HEK293 (cell line): Measurements from ENCODE around the gene AIF1L.

ENCODE experiments used
- GLIS2 ChIP-seq: fragments of 450-650 bp; formaldehyde crosslinking; IDR thresholded peaks from 2 replicates; pipeline ENCODE4 v1.5.1; 2016; ENCODE audit warnings: missing biosample characterization, missing genetic modification characterization
- MEIS1 ChIP-seq: sonication (generic); formaldehyde crosslinking; IDR thresholded peaks from 2 replicates; pipeline ENCODE4 v1.8.1; 2022; ENCODE audit warnings: missing genetic modification reagents, mild to moderate bottlenecking, borderline replicate concordance
- MZF1 ChIP-seq: fragments of 450-650 bp; formaldehyde crosslinking; IDR thresholded peaks from 2 replicates; pipeline ENCODE4 v1.5.1; 2017; ENCODE audit warnings: missing biosample characterization, missing genetic modification characterization, borderline replicate concordance
- ZBTB8A ChIP-seq: fragments of 450-650 bp; formaldehyde crosslinking; IDR thresholded peaks from 2 replicates; pipeline ENCODE4 v1.5.1; 2016; ENCODE audit warnings: missing biosample characterization, missing genetic modification characterization
- ZNF37A ChIP-seq: fragments of 450-650 bp; IDR thresholded peaks from 2 replicates; pipeline ENCODE4 v1.5.1; 2018; ENCODE audit warnings: missing biosample characterization, missing genetic modification characterization
- ZNF426 ChIP-seq: fragments of 450-650 bp; formaldehyde crosslinking; IDR thresholded peaks from 2 replicates; pipeline ENCODE4 v1.5.1; 2017; ENCODE audit warnings: missing biosample characterization, missing genetic modification characterization, mild to moderate bottlenecking, inconsistent platforms, moderate library complexity
- ZNF48 ChIP-seq: fragments of 450-650 bp; formaldehyde crosslinking; IDR thresholded peaks from 2 replicates; pipeline ENCODE4 v1.5.1; 2016; ENCODE audit warnings: missing biosample characterization, missing genetic modification characterization
- TF ChIP-seq, protein P1 (sequence below): fragments of 450-650 bp; formaldehyde crosslinking; IDR thresholded peaks from 2 replicates; pipeline ENCODE4 v1.5.1; 2016; ENCODE audit warnings: missing biosample characterization, missing genetic modification characterization
- TF ChIP-seq, protein P2 (sequence below): fragments of 450-650 bp; formaldehyde crosslinking; IDR thresholded peaks from 2 replicates; pipeline ENCODE4 v1.5.1; 2016; ENCODE audit warnings: missing biosample characterization, missing genetic modification characterization
- TF ChIP-seq, protein P3 (sequence below): sonication (generic); formaldehyde crosslinking; IDR thresholded peaks from 2 replicates; pipeline ENCODE4 v1.8.1; 2022; ENCODE audit warnings: mild to moderate bottlenecking, moderate library complexity, missing genetic modification reagents
- TF ChIP-seq, protein P4 (sequence below): fragments of 450-650 bp; formaldehyde crosslinking; IDR thresholded peaks from 2 replicates; pipeline ENCODE4 v1.5.1; 2017; ENCODE audit warnings: missing biosample characterization, missing genetic modification characterization

DNA sequence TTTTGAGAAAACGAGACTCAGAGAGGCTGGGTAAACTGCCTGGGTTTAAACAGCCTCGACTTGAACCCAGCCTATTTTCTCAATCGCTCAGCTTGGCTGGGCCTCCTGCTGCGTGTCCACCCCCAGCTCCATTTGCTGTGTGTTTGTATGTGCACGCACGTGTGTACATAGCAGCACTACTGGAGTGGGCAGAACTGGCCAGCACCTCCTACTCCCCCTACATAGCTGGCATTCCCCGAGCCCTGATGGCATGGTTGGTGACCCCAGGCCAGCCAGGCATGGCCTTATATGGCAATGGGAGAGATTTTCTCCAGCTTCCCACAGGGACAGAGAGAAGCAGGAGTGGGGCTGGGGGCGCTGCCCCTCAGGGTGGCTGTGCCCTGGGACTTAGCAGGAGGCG is 4.1 kb downstream of the AIF1L start:
- TF ChIP-seq, protein P1, sequence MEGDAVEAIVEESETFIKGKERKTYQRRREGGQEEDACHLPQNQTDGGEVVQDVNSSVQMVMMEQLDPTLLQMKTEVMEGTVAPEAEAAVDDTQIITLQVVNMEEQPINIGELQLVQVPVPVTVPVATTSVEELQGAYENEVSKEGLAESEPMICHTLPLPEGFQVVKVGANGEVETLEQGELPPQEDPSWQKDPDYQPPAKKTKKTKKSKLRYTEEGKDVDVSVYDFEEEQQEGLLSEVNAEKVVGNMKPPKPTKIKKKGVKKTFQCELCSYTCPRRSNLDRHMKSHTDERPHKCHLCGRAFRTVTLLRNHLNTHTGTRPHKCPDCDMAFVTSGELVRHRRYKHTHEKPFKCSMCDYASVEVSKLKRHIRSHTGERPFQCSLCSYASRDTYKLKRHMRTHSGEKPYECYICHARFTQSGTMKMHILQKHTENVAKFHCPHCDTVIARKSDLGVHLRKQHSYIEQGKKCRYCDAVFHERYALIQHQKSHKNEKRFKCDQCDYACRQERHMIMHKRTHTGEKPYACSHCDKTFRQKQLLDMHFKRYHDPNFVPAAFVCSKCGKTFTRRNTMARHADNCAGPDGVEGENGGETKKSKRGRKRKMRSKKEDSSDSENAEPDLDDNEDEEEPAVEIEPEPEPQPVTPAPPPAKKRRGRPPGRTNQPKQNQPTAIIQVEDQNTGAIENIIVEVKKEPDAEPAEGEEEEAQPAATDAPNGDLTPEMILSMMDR (tag by site-specific recombination) = no peak
- TF ChIP-seq ZNF37A (tag by site-specific recombination) (no peak), ZBTB8A (tag by site-specific recombination) (no peak), MZF1 (tag by site-specific recombination) (no peak), ZNF426 (tag by site-specific recombination) (no peak), GLIS2 (tag by site-specific recombination) (no peak), ZNF48 (tag by site-specific recombination) (no peak), MEIS1 (CRISPR knock-in tag) (no peak)
- TF ChIP-seq, protein P2, sequence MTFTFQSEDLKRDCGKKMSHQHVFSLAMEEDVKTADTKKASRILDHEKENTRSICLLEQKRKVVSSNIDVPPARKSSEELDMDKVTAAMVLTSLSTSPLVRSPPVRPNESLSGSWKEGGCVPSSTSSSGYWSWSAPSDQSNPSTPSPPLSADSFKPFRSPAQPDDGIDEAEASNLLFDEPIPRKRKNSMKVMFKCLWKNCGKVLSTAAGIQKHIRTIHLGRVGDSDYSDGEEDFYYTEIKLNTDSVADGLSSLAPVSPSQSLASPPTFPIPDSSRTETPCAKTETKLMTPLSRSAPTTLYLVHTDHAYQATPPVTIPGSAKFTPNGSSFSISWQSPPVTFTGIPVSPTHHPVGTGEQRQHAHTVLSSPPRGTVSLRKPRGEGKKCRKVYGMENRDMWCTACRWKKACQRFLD (tag by site-specific recombination) = no peak
- TF ChIP-seq, protein P3, sequence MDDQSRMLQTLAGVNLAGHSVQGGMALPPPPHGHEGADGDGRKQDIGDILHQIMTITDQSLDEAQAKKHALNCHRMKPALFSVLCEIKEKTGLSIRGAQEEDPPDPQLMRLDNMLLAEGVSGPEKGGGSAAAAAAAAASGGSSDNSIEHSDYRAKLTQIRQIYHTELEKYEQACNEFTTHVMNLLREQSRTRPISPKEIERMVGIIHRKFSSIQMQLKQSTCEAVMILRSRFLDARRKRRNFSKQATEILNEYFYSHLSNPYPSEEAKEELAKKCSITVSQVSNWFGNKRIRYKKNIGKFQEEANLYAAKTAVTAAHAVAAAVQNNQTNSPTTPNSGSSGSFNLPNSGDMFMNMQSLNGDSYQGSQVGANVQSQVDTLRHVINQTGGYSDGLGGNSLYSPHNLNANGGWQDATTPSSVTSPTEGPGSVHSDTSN (CRISPR knock-in tag) = no peak
- TF ChIP-seq, protein P4, sequence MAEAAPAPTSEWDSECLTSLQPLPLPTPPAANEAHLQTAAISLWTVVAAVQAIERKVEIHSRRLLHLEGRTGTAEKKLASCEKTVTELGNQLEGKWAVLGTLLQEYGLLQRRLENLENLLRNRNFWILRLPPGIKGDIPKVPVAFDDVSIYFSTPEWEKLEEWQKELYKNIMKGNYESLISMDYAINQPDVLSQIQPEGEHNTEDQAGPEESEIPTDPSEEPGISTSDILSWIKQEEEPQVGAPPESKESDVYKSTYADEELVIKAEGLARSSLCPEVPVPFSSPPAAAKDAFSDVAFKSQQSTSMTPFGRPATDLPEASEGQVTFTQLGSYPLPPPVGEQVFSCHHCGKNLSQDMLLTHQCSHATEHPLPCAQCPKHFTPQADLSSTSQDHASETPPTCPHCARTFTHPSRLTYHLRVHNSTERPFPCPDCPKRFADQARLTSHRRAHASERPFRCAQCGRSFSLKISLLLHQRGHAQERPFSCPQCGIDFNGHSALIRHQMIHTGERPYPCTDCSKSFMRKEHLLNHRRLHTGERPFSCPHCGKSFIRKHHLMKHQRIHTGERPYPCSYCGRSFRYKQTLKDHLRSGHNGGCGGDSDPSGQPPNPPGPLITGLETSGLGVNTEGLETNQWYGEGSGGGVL (tag by site-specific recombination) = no peak
